ENCODE data around the gene PCGF3.

Gene PCGF3

DNA sequence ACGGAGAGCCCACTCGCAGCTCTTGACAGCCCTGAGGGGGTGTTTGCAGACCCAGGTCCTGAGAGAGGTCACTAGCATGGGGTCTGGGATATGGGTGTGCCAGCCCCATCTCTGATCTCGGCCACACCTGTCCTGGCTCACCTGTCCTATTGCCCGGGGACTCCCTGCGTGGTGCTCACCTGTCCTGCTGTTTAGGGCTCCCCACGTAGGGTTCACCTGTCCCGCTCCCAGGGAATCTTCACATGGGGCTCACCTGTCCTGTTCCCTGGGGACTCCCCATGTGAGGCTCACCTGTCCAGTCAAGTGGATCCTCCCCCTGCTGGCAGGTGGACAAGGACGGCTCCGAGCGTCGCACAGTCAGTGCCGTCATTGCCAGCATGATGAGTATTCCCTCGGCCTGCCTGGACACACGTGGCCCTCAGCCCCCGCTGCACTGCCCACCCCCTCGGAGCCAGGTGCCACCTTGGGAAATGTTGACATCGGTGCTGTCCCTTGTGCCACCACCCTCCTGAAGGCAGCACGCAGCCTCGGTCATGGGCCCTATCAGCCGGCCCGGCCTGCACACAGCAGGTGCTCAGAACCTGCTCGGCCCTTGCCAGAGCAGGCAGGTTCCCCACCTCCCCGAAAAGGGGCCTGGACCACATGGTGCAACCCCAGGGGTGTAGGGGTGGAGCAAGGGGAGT, 23.0 kb upstream of the PCGF3 start:
- no peak for TF ChIP-seq GATA1 (IDR thresholded peaks at IDR 0.05; ENCODE audit: low read depth, low read length)
- TF ChIP-seq POLR2A (IDR thresholded peaks at IDR 0.05; ENCODE audit: low read length), result peak; percentile 20
- DNase-seq, result no peak

DNA sequence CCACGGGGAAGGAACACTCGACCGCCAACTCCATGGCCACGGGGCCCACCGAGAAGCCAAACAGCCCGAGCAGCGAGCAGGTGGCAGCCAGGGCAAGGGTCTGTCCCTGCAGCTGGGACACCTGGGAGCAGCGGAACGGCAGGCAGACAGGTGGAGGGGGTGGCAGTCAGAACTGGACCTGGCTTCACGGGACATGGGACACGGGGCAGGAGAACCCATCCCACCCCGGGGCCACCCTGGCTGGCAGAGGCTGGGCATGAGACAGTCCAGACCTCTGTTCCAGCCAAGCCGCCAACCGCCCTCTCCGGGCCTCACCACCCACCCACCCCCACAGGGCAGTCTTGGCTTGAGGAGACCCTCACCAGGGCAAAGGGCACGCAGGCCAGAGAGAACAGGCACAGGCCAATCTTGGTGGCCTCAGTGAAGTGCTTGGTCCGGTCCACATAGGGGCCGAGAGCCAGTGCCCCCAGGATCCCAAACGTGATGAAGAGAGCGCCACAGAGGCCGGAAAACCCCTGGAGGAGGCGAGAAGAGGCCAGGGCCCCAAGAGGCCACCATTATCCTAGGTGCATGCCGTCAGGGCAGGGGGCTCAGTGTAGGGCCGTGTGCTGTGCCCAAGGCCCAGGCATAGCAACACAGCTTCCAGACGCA, 22.3 kb upstream of the PCGF3 start:
- no peak for DNase-seq
- TF ChIP-seq GATA1 (IDR thresholded peaks at IDR 0.05; ENCODE audit: low read depth, low read length) (no peak), POLR2A (IDR thresholded peaks at IDR 0.05; ENCODE audit: low read length) (no peak)

DNA sequence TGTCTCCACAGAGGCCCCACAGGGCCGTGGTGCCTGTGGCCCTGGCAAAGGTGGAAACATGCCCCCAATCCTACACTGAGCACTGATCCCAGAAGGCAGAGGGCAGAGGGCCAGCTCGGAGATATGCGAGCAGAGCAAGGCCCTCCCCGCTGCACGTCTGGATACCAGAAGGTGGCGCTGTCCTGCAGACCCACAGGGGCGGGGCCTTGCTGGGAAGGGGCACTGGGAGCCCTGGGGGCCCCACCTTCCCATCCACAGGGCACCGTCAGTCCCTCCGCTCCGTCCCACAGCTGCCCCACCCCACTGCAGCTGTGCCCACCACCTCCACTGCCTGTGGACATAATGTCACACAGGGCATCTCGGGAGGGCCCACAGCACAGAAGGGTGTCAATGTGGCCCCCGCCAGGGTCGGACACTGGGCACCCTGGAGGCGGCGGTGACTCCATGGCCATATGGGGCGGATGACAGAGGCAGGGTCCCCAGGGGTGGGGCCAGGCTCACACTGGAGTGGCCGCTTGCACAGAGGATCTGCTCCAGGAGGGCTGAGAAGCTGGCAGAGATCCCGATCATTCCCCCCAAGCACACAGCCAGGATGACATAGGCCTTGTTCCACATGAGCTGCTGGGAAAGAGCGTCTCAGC, 21.5 kb upstream of the PCGF3 start:
- peak; percentile 76 to 78 for DNase-seq
- no peak for TF ChIP-seq POLR2A (IDR thresholded peaks at IDR 0.05; ENCODE audit: low read length)
- TF ChIP-seq GATA1 (IDR thresholded peaks at IDR 0.05; ENCODE audit: low read depth, low read length), result no peak

DNA sequence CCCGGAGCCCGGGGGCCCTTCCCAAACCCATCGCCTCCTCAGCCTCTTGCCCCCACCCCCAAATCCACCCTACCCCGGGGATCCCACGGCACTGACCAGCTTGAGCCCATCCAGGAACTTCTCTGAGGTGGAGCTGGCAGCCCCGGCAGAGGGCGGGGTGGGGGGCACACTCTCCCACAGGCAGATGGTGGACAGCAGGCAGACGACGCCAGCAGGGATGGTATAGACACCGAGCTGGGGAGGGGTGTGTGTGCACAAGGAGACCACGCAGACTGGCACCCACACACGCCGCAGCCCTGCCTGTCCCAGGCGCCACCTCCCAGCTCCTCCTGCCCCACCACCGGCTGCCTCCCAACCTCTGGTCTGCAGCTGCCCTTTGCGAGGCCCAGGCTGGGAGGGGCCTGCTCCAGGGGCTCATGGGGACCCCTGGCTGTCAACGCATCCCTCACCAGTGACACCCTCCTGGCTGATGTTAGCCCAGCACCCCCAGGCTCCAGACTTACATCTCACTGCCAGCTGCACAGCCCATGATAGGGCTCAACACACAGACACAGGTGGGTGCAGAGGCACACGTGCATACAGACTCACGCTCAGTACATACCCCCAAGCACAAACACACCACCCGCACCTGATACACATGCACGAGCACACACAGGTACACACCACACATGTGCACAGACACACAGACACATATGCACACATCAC, 20.9 kb upstream of the PCGF3 start:
- TF ChIP-seq POLR2A (IDR thresholded peaks at IDR 0.05; ENCODE audit: low read length) (no peak), GATA1 (IDR thresholded peaks at IDR 0.05; ENCODE audit: low read depth, low read length) (no peak)

DNA sequence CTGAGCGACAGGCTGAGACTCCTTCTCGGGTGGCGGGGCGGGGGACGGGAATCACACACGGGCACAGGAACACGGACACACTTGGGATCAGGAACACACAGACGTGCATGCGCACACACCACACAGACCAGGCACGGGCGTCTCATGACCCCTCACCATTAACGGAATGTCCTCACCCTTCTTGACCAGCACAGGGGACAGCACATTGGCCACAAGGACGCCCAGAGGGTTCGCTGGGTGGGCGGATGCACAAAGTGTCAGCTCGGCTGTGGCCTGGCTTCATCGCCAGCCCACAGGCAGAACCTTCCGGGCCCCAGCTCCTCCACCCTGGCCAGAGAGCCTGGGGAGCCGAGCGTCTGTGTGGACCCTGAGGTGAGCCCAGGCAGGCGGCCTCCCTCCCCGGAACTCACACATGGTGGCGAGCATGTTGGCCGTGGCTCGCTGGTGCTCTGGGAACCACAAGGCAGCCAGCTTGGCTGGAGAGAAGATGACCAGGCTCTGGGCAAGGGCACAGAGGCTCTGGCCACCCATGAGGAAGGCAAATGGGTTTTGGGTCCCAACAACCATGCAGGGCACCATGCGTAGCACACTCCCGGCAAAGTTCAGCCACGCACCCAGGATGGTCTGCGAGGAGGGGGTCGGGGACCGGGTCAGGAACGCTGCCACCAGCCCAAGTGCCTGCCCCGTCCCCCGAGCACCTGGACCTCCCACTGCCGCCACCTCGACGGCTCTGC, 19.8 kb upstream of the PCGF3 start:
- no peak for DNase-seq
- TF ChIP-seq POLR2A (IDR thresholded peaks at IDR 0.05; ENCODE audit: low read length) (no peak), GATA1 (IDR thresholded peaks at IDR 0.05; ENCODE audit: low read depth, low read length) (no peak)

More for the DNA sequence above, 20.9 kb upstream of the PCGF3 start:
- DNase-seq, result no peak

DNA sequence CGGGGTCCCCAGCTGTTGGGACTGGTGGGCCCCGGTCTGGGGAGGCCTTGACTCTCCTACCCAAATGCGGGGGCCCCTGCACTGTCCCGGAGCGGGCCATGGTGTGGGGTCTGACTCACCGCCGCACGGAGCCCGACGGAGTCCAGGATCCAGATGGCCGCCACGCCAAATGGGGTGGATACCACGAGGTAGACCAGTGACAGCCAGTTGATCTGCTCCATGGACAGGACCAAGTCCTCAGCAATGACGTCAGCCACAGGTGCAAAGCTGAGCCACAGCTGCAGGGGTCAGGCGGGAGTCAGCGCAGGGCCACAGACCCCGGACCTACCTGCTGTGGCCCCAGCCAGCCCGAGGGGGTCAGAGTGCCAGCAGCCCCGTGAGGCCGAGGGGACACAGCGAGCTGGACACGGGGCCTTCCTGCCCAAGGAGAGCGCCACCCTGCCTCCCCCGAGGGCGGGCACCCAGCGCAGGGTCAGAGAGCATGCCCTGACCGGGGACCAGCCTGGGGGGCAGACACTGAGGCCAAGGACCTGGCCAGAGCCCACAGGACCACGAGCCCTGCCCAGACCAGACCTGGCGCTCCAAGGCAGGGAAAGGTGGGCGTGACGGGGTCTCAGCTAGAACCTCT, 19.1 kb upstream of the PCGF3 start:
- no peak for DNase-seq
- no peak for TF ChIP-seq GATA1 (IDR thresholded peaks at IDR 0.05; ENCODE audit: low read depth, low read length)
- no peak for TF ChIP-seq POLR2A (IDR thresholded peaks at IDR 0.05; ENCODE audit: low read length)

DNA sequence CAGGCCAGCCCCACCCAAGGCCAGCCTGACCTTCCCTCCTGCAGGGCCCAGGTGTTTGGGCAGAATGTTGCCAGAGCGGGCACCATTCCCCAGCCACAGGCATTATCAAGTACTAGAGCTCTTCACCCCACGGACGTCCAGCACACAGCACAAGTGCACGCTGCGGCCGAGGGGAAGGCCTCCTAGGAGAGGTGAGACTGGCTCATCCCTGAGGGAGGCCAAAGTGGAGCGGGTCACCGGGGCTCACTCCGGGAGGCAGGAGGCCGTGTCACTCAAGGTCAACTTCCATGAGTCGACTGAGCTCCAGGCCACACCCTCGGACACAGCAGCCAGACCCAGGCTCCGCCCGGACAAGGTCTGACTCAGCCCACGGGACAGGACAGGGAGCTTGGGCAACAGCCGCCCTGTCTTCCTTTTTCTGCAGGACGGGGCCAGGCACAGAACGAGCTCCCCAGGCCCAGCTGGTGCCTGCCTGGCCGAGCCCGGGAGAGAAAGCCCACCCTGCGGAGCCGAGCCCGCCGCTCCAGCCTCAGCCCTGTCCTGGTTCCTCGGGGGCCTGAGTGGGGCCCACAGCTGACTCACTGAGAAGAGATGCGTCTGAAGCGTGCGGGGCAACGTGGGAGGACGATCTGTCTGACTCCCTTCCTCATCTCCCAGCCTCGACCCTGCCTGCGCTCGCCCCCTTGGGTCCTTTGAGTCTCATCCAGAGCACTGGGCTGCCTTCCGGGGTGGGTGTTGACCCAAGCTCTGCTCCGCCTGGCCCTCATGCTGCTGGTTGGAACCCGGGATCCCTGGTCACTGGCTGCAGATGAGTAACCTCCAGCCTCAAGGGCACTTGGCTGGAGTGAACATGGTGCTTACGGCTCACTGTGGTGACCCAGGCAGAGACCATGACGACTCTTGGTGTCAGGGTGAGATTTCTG, 18.3 kb upstream of the PCGF3 start:
- DNase-seq, result peak; percentile 59 to 77
- TF ChIP-seq GATA1 (IDR thresholded peaks at IDR 0.05; ENCODE audit: low read depth, low read length) (no peak), POLR2A (IDR thresholded peaks at IDR 0.05; ENCODE audit: low read length) (no peak)

DNA sequence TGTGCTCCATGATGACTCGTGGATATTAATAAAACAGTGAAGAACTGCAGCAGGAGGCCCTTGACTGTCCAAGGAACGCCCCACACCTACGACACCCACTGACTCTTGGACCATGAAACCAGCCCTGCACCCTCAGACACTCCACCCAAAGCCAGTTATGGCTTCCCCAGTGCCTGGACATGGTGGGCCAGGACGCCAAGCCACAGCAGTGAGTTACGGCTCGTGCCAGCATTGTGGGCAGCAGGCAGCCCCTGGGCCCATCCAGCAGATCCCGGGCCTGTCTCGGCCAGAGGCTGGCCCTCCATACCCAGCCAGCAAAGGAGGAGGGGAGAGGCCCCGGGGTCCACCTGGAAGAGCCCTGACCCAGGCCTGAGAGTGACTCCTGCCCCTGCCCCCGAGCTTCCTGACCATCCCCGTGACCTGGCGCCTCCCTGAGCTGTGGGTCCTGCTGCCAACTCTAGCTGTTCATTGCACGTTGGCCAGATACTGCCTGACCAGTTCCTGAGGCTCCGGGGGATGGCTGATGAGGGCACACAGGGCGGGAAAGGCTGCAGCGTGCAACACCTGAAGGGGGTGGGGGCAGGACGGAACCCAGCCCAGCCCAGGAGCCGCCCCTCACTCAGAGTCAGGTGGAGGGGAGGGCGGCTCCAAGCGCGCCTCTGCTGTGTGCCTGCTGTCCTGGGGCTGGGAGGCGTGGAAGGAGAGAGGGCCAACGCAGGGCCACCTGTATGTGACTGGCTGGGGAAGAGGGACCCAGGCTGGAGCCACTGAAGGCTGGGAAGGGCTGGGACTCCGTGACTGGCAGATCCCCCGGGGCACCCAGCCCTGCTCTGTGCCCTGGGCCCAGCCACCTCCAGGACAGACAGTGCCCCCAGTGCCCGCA, 17.4 kb upstream of the PCGF3 start:
- DNase-seq, result no peak
- TF ChIP-seq POLR2A (IDR thresholded peaks at IDR 0.05; ENCODE audit: low read length) (no peak), GATA1 (IDR thresholded peaks at IDR 0.05; ENCODE audit: low read depth, low read length) (no peak)

DNA sequence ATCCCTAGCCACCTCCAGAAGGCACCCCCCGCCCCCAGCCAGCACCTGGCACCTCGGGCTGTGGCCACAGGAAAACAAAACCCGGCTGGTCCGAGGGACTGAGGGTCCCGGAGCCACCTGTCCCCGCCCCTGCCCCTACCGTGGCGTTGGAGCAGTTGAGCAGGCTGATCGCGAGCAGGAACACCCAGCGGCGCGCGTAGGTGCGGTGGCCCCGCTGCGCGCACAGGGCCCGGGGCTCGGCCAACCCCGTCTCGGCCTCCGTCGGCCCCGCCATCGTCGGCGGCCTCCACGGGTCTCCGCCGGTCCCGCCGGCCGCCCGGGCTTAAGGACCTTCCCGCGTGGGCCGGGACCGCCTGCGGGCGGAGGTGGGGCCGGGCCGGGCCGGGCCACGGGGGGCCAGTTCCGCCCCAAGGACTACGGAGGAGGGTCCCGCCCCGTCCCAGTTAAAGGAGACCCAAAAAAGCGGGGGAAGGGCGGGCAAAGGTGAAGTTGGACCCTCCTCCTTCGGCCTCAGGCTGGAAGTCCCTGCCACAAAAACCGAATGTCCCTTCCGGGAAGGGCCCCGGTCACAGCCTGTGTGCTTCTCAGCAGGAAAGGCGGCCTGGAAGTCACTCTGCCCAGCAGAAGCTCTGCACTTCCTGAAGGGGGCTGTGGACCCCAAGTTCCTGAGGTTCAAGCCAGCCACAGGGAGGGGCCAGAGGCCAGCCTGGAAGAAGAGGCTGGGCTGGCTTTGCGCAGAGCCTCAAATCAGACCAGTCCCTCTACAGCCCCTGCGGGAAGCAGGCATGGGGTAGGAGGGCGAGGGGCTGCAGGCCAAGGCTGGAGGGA, 16.6 kb upstream of the PCGF3 start, which contains the start of gene SLC49A3:
SLC49A3 (minus strand) TSS at position 298 of the 828 bp plus-strand sequence; CDS start at position 274, 24 bp downstream.
- no peak for DNase-seq
- no peak for TF ChIP-seq GATA1 (IDR thresholded peaks at IDR 0.05; ENCODE audit: low read depth, low read length)
- no peak for TF ChIP-seq POLR2A (IDR thresholded peaks at IDR 0.05; ENCODE audit: low read length)

DNA sequence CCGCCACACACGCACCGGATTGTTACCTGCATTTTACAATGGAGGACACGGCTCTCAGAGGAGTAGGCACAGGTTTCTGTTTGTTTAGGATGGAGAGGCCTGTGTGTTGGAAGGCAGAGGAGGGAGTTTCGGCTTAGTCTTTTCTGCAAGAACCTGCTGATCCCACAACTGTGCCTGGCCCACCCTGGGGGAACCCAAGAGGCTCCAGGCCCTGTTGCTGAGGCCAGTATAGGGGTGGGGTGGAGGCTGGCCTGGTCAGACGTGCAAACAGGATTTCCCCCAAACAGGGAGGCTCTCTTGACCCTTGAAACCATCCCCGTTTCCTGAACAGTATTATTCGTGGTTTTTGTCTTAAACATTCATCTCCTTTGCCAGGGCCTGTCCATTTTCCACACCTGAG, 15.9 kb upstream of the PCGF3 start:
- TF ChIP-seq POLR2A (IDR thresholded peaks at IDR 0.05; ENCODE audit: low read length), result no peak
- no peak for TF ChIP-seq GATA1 (IDR thresholded peaks at IDR 0.05; ENCODE audit: low read depth, low read length)
- DNase-seq, result no peak

All from erythroblast (primary cell).